Body of pancreas (tissue), 4 donors: Measurements from ENCODE around the gene ZNF134. TPM values are rescaled to one million over a fixed set of nuclear protein-coding genes. Genes with fewer than 3 reads are reported as not detected.

Experiments
- ATAC-seq: fragments of 150-250 bp; one replicate; pipeline ENCODE4 v1.9.1; 2016
- DNase-seq, 4 donors: peaks; one replicate each; pipeline ENCODE4 v3.0.0-alpha.2; 2019
- H3K27ac ChIP-seq, 4 donors: fragments of 200-600 bp; sonication (generic); 1 replicate in 3 of 4; 2 replicates in 1 of 4; pipeline versions ENCODE4 v1.5.1 to v1.6.1; 2016 to 2019; ENCODE audit warnings: mild to moderate bottlenecking in 1 of 4, mixed read lengths in 1 of 4, moderate library complexity in 1 of 4
- H3K27me3 ChIP-seq, 2 donors: fragments of 200-600 bp; sonication (generic); one replicate each; pipeline ENCODE4 v1.6.0; 2016; ENCODE audit warnings: mild to moderate bottlenecking in 1 of 2
- H3K36me3 ChIP-seq, 2 donors: fragments of 200-600 bp; sonication (generic); replicated peaks in 1 of 2; 2 replicates each; pipeline ENCODE4 v1.5.1; 2016; ENCODE audit warnings: low read depth in 2 of 2; ENCODE audit not compliant: insufficient read depth in 1 of 2
- H3K4me1 ChIP-seq: fragments of 200-600 bp; sonication (generic); one replicate; pipeline ENCODE4 v1.6.0; 2016
- H3K4me3 ChIP-seq, 2 donors: fragments of 200-600 bp; sonication (generic); 1 replicate in 1 of 2; 2 replicates in 1 of 2; pipeline ENCODE4 v1.5.1; 2016 to 2019
- H3K9me3 ChIP-seq, 3 donors: fragments of 200-600 bp; sonication (generic); 1 replicate in 2 of 3; 2 replicates in 1 of 3; pipeline ENCODE4 v1.5.1; 2016
- CTCF ChIP-seq, 7 experiments: fragments of 450-650 bp in 4 of 7; fragments of 200-600 bp in 3 of 7; sonication (generic) in 3 of 7; IDR thresholded peaks; one replicate each; pipeline ENCODE4 v1.5.1; 2016 to 2019; ENCODE audit warnings: antibody characterized with exemption in 7 of 7
- POLR2A ChIP-seq, 3 donors: fragments of 450-650 bp; IDR thresholded peaks; one replicate each; pipeline ENCODE4 v1.6.1; 2016; ENCODE audit warnings: antibody characterized with exemption in 3 of 3, mild to moderate bottlenecking in 2 of 3
- WGBS, 2 donors: methylation state at CpG; one replicate each; pipeline ENCODE4 v1.1.5; 2017; 5-methylcytosine and 5-hydroxymethylcytosine counted together
- intact Hi-C: fragments of 100-400 bp; cut with DNase I; formaldehyde crosslinking; loops from one replicate; pipeline ENCODE4 v1.15.1; 2023
- total RNA-seq, 2 donors: library from RNA; depleted of rRNA; stranded (reverse); fragments of >200 nt; gene quantifications; one replicate each; pipeline ENCODE4 v1.1.0, GENCODE V29; 2016

Gene ZNF134
- total RNA-seq, result 10 to 100 TPM in 1 of 2 donors, 1 to 10 TPM in 1; 6.6 to 10.9 TPM

- peak; percentile 94 for ATAC-seq
- intact Hi-C loops, result no loop called here
- Histone ChIP-seq H3K27ac (peak within 1 kb of the TSS in 3 of 4 donors; percentile 34 to 63 (median 42)), H3K27me3 (no peaks in the 10 kb centered on the region), H3K36me3 (peaks cover 2 to 12% of the 10 kb centered on the region in 2 donors), H3K4me3 (peak within 1 kb of the TSS; percentile 85 to 100), H3K4me1 (peaks cover 12% of the 10 kb centered on the region), H3K9me3 (peaks cover 0 to 44% (median 0%) of the 10 kb centered on the region in 3 donors)
- DNase-seq, result peak; percentile 88 to 93 (median 91)
- WGBS, 2 donors, result 2 to 4% methylated on average over 32 to 63 of the region's 64 CpGs
- TF ChIP-seq POLR2A (IDR thresholded peaks at IDR 0.05) (peak in 2 of 3 donors; percentile 31 to 34), CTCF (IDR thresholded peaks at IDR 0.05) (peak in 2 of 7 experiments; percentile 15 to 46)
Measured at GRCh38 chr19:57613941-57614743, at the start of gene ZNF134. ZNF134 (plus strand) TSS chr19:57614242; CDS start chr19:57619469, 5,227 bp downstream.

- H3K27ac ChIP-seq, result no peak overlapping the region
- ATAC-seq (no peak), DNase-seq (no peak)
- H3K9me3 ChIP-seq, result peaks cover 0 to 73% (median 2%) of the 10 kb centered on the region in 3 donors
- H3K36me3 ChIP-seq, result no peaks in the 10 kb centered on the region
- no peaks in the 10 kb centered on the region for H3K27me3 ChIP-seq
- no peaks in the 10 kb centered on the region for H3K4me1 ChIP-seq
- no peak overlapping the region for H3K4me3 ChIP-seq
- intact Hi-C loops, result no loop called here
- TF ChIP-seq POLR2A (IDR thresholded peaks at IDR 0.05) (no peak), CTCF (IDR thresholded peaks at IDR 0.05) (no peak)
- WGBS, 2 donors, result 51 to 56% methylated on average over 6 to 7 of the region's 7 CpGs
Measured at GRCh38 chr19:57566396-57567265, 47.4 kb upstream of the ZNF134 start.

- TF ChIP-seq CTCF (IDR thresholded peaks at IDR 0.05) (no peak), POLR2A (IDR thresholded peaks at IDR 0.05) (no peak)
- Histone ChIP-seq H3K27me3 (no peaks in the 10 kb centered on the region), H3K4me3 (no peak overlapping the region), H3K4me1 (no peaks in the 10 kb centered on the region), H3K36me3 (peaks cover 21 to 23% of the 10 kb centered on the region in 2 donors), H3K27ac (no peak overlapping the region), H3K9me3 (peaks cover 0 to 99% (median 6%) of the 10 kb centered on the region in 3 donors)
- ATAC-seq (no peak), DNase-seq (no peak)
- intact Hi-C loops, result no loop called here
Measured at GRCh38 chr19:57570707-57571106, 43.3 kb upstream of the ZNF134 start.

GRCh38 chr19:57572415-57572947, 41.6 kb upstream of the ZNF134 start:
- intact Hi-C loops, result no loop called here
- Histone ChIP-seq H3K4me1 (no peaks in the 10 kb centered on the region), H3K27me3 (no peaks in the 10 kb centered on the region), H3K4me3 (no peak overlapping the region), H3K36me3 (peaks cover 21 to 23% of the 10 kb centered on the region in 2 donors), H3K27ac (no peak overlapping the region), H3K9me3 (peaks cover 0 to 93% (median 6%) of the 10 kb centered on the region in 3 donors)
- TF ChIP-seq CTCF (IDR thresholded peaks at IDR 0.05) (no peak), POLR2A (IDR thresholded peaks at IDR 0.05) (no peak)
- DNase-seq, result no peak
- 99 to 100% methylated on average over 3 of the region's 3 CpGs for WGBS, 2 donors
- no peak for ATAC-seq
